ENCODE data around the gene PACS2.

Gene PACS2

GRCh38 chr14:105389534-105389933 lies 75.0 kb downstream of the PACS2 start:
- DNase-seq (ENCODE audit: low read depth), result no peak
- no peak for TF ChIP-seq CTCF (IDR thresholded peaks at IDR 0.05; ENCODE audit: insufficient read depth, low read depth, low read length, missing control alignments)
- H3K4me3 ChIP-seq (ENCODE audit: low read length), result no peak overlapping the region

- TF ChIP-seq CTCF (IDR thresholded peaks at IDR 0.05; ENCODE audit: insufficient read depth, low read depth, low read length, missing control alignments), result no peak
- DNase-seq (ENCODE audit: low read depth), result no peak
- no peak overlapping the region for H3K4me3 ChIP-seq (ENCODE audit: low read length)
Observed at GRCh38 chr14:105389976-105390848, 75.7 kb downstream of the PACS2 start.

GRCh38 chr14:105390849-105391500 lies 76.4 kb downstream of the PACS2 start:
- DNase-seq (ENCODE audit: low read depth), result no peak

GRCh38 chr14:105391541-105391940 lies 77.0 kb downstream of the PACS2 start:
- TF ChIP-seq CTCF (IDR thresholded peaks at IDR 0.05; ENCODE audit: insufficient read depth, low read depth, low read length, missing control alignments), result no peak
- DNase-seq (ENCODE audit: low read depth), result no peak
- H3K4me3 ChIP-seq (ENCODE audit: low read length), result no peak overlapping the region

More at GRCh38 chr14:105390849-105391500, 76.4 kb downstream of the PACS2 start:
- no peak for TF ChIP-seq CTCF (IDR thresholded peaks at IDR 0.05; ENCODE audit: insufficient read depth, low read depth, low read length, missing control alignments)
- H3K4me3 ChIP-seq (ENCODE audit: low read length), result no peak overlapping the region

GRCh38 chr14:105392131-105393090 lies 77.9 kb downstream of the PACS2 start:
- DNase-seq (ENCODE audit: low read depth), result no peak
- H3K4me3 ChIP-seq (ENCODE audit: low read length), result no peak overlapping the region
- TF ChIP-seq CTCF (IDR thresholded peaks at IDR 0.05; ENCODE audit: insufficient read depth, low read depth, low read length, missing control alignments), result no peak

- TF ChIP-seq CTCF (IDR thresholded peaks at IDR 0.05; ENCODE audit: insufficient read depth, low read depth, low read length, missing control alignments), result no peak
- no peak for DNase-seq (ENCODE audit: low read depth)
Observed at GRCh38 chr14:105393151-105393550, 78.6 kb downstream of the PACS2 start.

More at GRCh38 chr14:105393151-105393550, 78.6 kb downstream of the PACS2 start:
- no peak overlapping the region for H3K4me3 ChIP-seq (ENCODE audit: low read length)

All from epithelial cell of esophagus (primary cell).